HepG2 (cell line): Measurements from ENCODE around the gene LDLR. TPM values are rescaled to one million over a fixed set of nuclear protein-coding genes. Genes with fewer than 3 reads are reported as not detected.

ENCODE experiments used
- ATAC-seq: fragments of 200-7000 bp; cut with Tn5 transposase; 3 replicates; pipeline ENCODE4 v1.9.1; 2020; ENCODE audit warnings: mild to moderate bottlenecking, moderate library complexity
- BruUV-seq: library from RNA; stranded (reverse); fragments of 400-500 nt; replicated peaks from 2 replicates; lab custom pipeline; 2021; lab: Mats Ljungman, UMichigan
- CTCF ChIA-PET: fragments of 300-600 bp; formaldehyde crosslinking; extraction: SDS; loops from one replicate; lab custom pipeline; 2021; ENCODE audit warnings: low total read pairs, inconsistent platforms, low intra/inter-chr PET ratio; lab: Yijun Ruan, JAX
- POLR2A ChIA-PET: fragments of 350-600 bp; sonication (Branson Sonifier 250); formaldehyde crosslinking; loops from one replicate; lab custom pipeline; 2020; ENCODE audit warnings: antibody characterized with exemption, inconsistent platforms; lab: Yijun Ruan, JAX
- DNase-seq: peaks from one replicate; pipeline ENCODE4 v3.0.0-alpha.2; 2015; ENCODE audit warnings: low spot score
- FAIRE-seq: peaks from 3 replicates; lab custom pipeline; 2011; peaks lifted over from hg19 to GRCh38; lab: Jason Lieb, UNC
- H2AFZ ChIP-seq: one replicate; pipeline ENCODE4 v1.6.1; 2011; ENCODE audit warnings: low read length, inconsistent platforms
- H3K27ac ChIP-seq: fragments of 300-600 bp; 3 replicates; pipeline ENCODE4 v1.8.0; 2011; ENCODE audit warnings: mixed run types, mild to moderate bottlenecking, mixed read lengths, low read length, inconsistent platforms; ENCODE audit not compliant: insufficient read depth; ENCODE audit errors: extremely low read length
- H3K27me3 ChIP-seq, 2 experiments: fragments of 200-600 bp in 1 of 2; 2 replicates in 1 of 2; 3 replicates in 1 of 2; pipeline versions ENCODE4 v1.6.0 to v1.8.0; 2011; ENCODE audit warnings: low read length in 2 of 2, mild to moderate bottlenecking in 2 of 2, moderate library complexity in 2 of 2, inconsistent platforms in 1 of 2; ENCODE audit not compliant: insufficient read depth in 2 of 2, control insufficient read depth in 1 of 2
- H3K36me3 ChIP-seq, 2 experiments: fragments of 200-600 bp in 1 of 2; replicated peaks in 1 of 2; 2 replicates in 1 of 2; 3 replicates in 1 of 2; pipeline versions ENCODE4 v1.5.1 to v1.8.0; 2011; ENCODE audit warnings: low read length in 2 of 2, inconsistent platforms in 1 of 2; ENCODE audit not compliant: insufficient read depth in 2 of 2, control insufficient read depth in 1 of 2
- H3K4me1 ChIP-seq: 2 replicates; pipeline ENCODE4 v1.5.1; 2012; ENCODE audit warnings: low read length, inconsistent platforms; ENCODE audit not compliant: insufficient read depth
- H3K4me2 ChIP-seq: 2 replicates; pipeline ENCODE4 v1.6.0; 2011; ENCODE audit warnings: low read depth, low read length, inconsistent platforms
- H3K4me3 ChIP-seq, 3 experiments: fragments of 200-600 bp in 1 of 3; sonication (generic), shearing (Covaris generic) in 1 of 3; replicated peaks in 1 of 3; 2 replicates each; pipeline ENCODE4 v1.5.1; 2011 to 2016; ENCODE audit warnings: low read length in 3 of 3, inconsistent platforms in 2 of 3, low read depth in 2 of 3, mild to moderate bottlenecking in 2 of 3, control low read depth in 1 of 3, mixed read lengths in 1 of 3; ENCODE audit not compliant: insufficient read depth in 1 of 3
- H3K79me2 ChIP-seq: one replicate; pipeline ENCODE4 v1.6.1; 2011; ENCODE audit warnings: low read length, inconsistent platforms; ENCODE audit not compliant: insufficient read depth
- H3K9ac ChIP-seq: 2 replicates; pipeline ENCODE4 v1.6.0; 2011; ENCODE audit warnings: mild to moderate bottlenecking, low read depth, low read length, inconsistent platforms; ENCODE audit not compliant: insufficient read depth
- H3K9me3 ChIP-seq: 2 replicates; pipeline ENCODE4 v1.5.1; 2012; ENCODE audit warnings: mild to moderate bottlenecking, low read length
- H4K20me1 ChIP-seq: 2 replicates; pipeline ENCODE4 v1.6.0; 2011; ENCODE audit warnings: inconsistent platforms, mild to moderate bottlenecking, low read length, moderate library complexity; ENCODE audit not compliant: insufficient read depth
- CENPT ChIP-seq: sonication (generic); formaldehyde crosslinking; IDR thresholded peaks from 2 replicates; pipeline ENCODE4 v1.8.0; 2022; ENCODE audit warnings: low read depth, mild to moderate bottlenecking, moderate library complexity, missing genetic modification reagents
- JUND ChIP-seq: sonication (generic); formaldehyde crosslinking; IDR thresholded peaks from 2 replicates; pipeline ENCODE4 v1.8.0; 2022; ENCODE audit warnings: mild to moderate bottlenecking, missing genetic modification reagents
- NFAT5 ChIP-seq: sonication (generic); formaldehyde crosslinking; IDR thresholded peaks from 2 replicates; pipeline ENCODE4 v1.4.0; 2020; ENCODE audit warnings: missing genetic modification reagents
- NFE2L1 ChIP-seq: sonication (generic); formaldehyde crosslinking; IDR thresholded peaks from 2 replicates; pipeline ENCODE4 v1.4.0; 2020; ENCODE audit warnings: missing genetic modification reagents, mild to moderate bottlenecking, borderline replicate concordance
- TP53 ChIP-seq: sonication (generic); formaldehyde crosslinking; conservative IDR thresholded peaks from 2 replicates; pipeline ENCODE4 v1.4.0; 2020; ENCODE audit warnings: missing genetic modification reagents
- XRCC5 ChIP-seq: fragments of 200-400 bp; formaldehyde crosslinking; optimal IDR thresholded peaks from 2 replicates; pipeline ENCODE3; 2017; ENCODE audit warnings: mild to moderate bottlenecking, low read length
- ZNF382 ChIP-seq: sonication (generic); formaldehyde crosslinking; IDR thresholded peaks from 2 replicates; pipeline ENCODE4 v1.5.0; 2020; ENCODE audit warnings: missing genetic modification reagents, mild to moderate bottlenecking, borderline replicate concordance
- ZNF431 ChIP-seq: sonication (generic); formaldehyde crosslinking; IDR thresholded peaks from 2 replicates; pipeline ENCODE4 v1.9.0; 2022; ENCODE audit warnings: missing genetic modification reagents, low read depth, mild to moderate bottlenecking, borderline replicate concordance
- ZNF496 ChIP-seq: sonication (generic); formaldehyde crosslinking; IDR thresholded peaks from 2 replicates; pipeline ENCODE4 v1.8.1; 2023; ENCODE audit warnings: mild to moderate bottlenecking, moderate library complexity, missing genetic modification reagents; ENCODE audit not compliant: insufficient replicate concordance
- ZNF550 ChIP-seq: sonication (generic); formaldehyde crosslinking; IDR thresholded peaks from 2 replicates; pipeline ENCODE4 v1.4.0; 2020; ENCODE audit warnings: mild to moderate bottlenecking, missing genetic modification reagents, borderline replicate concordance
- ZSCAN29 ChIP-seq: sonication (generic); formaldehyde crosslinking; conservative IDR thresholded peaks from 2 replicates; pipeline ENCODE4 v1.4.0; 2020; ENCODE audit warnings: mild to moderate bottlenecking, missing genetic modification reagents
- WGBS: methylation state at CpG from one replicate; pipeline ENCODE4 v1.1.6; 2017; ENCODE audit warnings: low lambda C conversion rate; 5-methylcytosine and 5-hydroxymethylcytosine counted together
- in situ Hi-C: cut with HindIII; loops from 2 replicates; pipeline ENCODE4 v1.10.0; 2017; ENCODE audit warnings: low pct_unique_long_range_greater_than_20kb; ENCODE audit not compliant: extremely low pct_ligation_motif_present
- intact Hi-C: fragments of 100-400 bp; cut with micrococcal nuclease; formaldehyde crosslinking; loops from one replicate; pipeline ENCODE4 v1.10.0; 2022; ENCODE audit not compliant: unreplicated experiment
- polyA plus RNA-seq, 8 experiments: library from polyadenylated mRNA; depleted of rRNA in 3 of 8; stranded (reverse) in 7 of 8; unstranded in 1 of 8; fragments of >200 nt; fragmentation: Illumina TruSeq in 4 of 8; extraction: Trizol in 4 of 8; gene quantifications; 2 replicates each; pipeline versions ENCODE4 v1.2.1 to v1.2.3, GENCODE V29; 2011 to 2016; ENCODE audit warnings: low read depth in 4 of 8, missing spikeins in 1 of 8, mixed read lengths in 1 of 8; ENCODE audit not compliant: insufficient read depth in 1 of 8
- total RNA-seq, 5 experiments: library from RNA; depleted of rRNA; stranded (reverse); fragments of >200 nt; fragmentation: Illumina TruSeq; extraction: Trizol; gene quantifications; 2 replicates each; pipeline ENCODE4 v1.2.3, GENCODE V29; 2016; ENCODE audit warnings: low read depth in 1 of 5
- TF ChIP-seq, protein P1 (sequence below): sonication (generic); formaldehyde crosslinking; IDR thresholded peaks from 2 replicates; pipeline ENCODE4 v1.4.0; 2020; ENCODE audit warnings: mild to moderate bottlenecking, missing genetic modification reagents
- TF ChIP-seq, protein P2 (sequence below): sonication (generic); formaldehyde crosslinking; IDR thresholded peaks from 2 replicates; pipeline ENCODE4 v1.8.1; 2023; ENCODE audit warnings: mild to moderate bottlenecking, missing genetic modification reagents

Gene LDLR
- total and polyA plus RNA-seq, 2 of the 13 experiments (the other 11 are each of a cell fraction or from before 2014, with no cell fraction given) = 51.6 to 92.5 TPM

- no peak for TF ChIP-seq ZSCAN29
Observed at GRCh38 chr19:11140896-11141295, 51.6 kb downstream of the LDLR start (continued).

DNA sequence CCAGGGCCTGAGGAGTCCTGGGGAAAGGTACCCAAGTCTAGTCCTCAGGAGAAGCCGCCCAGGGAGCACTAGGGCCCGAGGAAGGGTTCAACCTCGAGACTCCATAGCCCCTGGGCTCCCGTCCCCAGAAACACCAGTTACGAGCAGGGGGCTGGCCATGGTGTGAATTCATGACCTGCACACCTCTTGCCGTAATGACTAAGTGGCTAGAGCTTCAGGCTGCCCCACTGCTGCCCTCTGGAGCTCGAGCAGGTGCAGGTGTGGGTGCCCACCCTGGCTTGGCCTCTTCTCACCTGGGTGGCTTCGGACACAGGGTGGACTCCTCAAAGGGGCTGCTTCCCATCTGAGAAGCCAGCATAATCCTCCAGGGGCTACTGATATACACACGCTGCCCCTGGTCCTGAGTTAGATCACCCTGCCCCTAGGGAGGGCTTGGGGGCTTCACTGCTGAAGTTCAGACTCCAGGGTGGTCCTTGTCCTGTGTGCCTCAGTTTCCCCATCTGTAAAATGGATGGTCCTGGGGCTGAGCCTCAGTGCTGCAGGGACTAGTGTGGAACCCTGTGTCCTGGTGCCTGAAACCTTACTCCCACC is 52.8 kb downstream of the LDLR start:
- Histone ChIP-seq H2AFZ (no peak overlapping the region), H4K20me1 (no peaks in the 10 kb centered on the region), H3K79me2 (no peaks in the 10 kb centered on the region), H3K4me1 (peaks cover 81% of the 10 kb centered on the region), H3K4me2 (peak overlapping the region; percentile 86), H3K27ac (peak overlapping the region; percentile 64), H3K27me3 (no peaks in the 10 kb centered on the region), H3K36me3 (peaks cover 0 to 8% of the 10 kb centered on the region in 2 experiments; a peak in 2 of 5 replicates), H3K9me3 (no peaks in the 10 kb centered on the region), H3K4me3 (peak overlapping the region in 2 of 3 experiments; percentile 24 to 73; a peak in 4 of 6 replicates), H3K9ac (peak overlapping the region; percentile 47)
- CTCF ChIA-PET = no interaction called here
- BruUV-seq = no TSS peak
- FAIRE-seq (no peak), ATAC-seq (peak; percentile 4), DNase-seq (peak; percentile 35)
- intact Hi-C loops = loop anchor here (1.0 kb wide), 1 partner anchor 13 kb away; the partner anchor contains the start of gene SPC24
- POLR2A ChIA-PET = interaction anchor here (0.6 to 3.2 kb wide), 13 partner anchors 9 to 233 kb away, joined by 3 to 39 read pairs (median 5); partner anchors contain the start of genes KANK2, SPC24 and SWSAP1
- in situ Hi-C loops = no loop called here
- WGBS = 0% methylated on average over 1 of the region's 9 CpGs
- TF ChIP-seq, protein P1, sequence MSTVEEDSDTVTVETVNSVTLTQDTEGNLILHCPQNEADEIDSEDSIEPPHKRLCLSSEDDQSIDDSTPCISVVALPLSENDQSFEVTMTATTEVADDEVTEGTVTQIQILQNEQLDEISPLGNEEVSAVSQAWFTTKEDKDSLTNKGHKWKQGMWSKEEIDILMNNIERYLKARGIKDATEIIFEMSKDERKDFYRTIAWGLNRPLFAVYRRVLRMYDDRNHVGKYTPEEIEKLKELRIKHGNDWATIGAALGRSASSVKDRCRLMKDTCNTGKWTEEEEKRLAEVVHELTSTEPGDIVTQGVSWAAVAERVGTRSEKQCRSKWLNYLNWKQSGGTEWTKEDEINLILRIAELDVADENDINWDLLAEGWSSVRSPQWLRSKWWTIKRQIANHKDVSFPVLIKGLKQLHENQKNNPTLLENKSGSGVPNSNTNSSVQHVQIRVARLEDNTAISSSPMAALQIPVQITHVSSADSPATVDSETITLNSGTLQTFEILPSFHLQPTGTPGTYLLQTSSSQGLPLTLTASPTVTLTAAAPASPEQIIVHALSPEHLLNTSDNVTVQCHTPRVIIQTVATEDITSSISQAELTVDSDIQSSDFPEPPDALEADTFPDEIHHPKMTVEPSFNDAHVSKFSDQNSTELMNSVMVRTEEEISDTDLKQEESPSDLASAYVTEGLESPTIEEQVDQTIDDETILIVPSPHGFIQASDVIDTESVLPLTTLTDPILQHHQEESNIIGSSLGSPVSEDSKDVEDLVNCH = no peak
- no peak for TF ChIP-seq TP53
- no peak for TF ChIP-seq JUND
- TF ChIP-seq CENPT (CRISPR knock-in tag) = no peak
- no peak for TF ChIP-seq XRCC5
- TF ChIP-seq ZNF550 (CRISPR knock-in tag) = no peak
- no peak for TF ChIP-seq ZNF382 (CRISPR knock-in tag)
- no peak for TF ChIP-seq ZNF496 (CRISPR knock-in tag)
- no peak for TF ChIP-seq ZNF431
- TF ChIP-seq NFAT5 (CRISPR knock-in tag) = no peak
- TF ChIP-seq, protein P2, sequence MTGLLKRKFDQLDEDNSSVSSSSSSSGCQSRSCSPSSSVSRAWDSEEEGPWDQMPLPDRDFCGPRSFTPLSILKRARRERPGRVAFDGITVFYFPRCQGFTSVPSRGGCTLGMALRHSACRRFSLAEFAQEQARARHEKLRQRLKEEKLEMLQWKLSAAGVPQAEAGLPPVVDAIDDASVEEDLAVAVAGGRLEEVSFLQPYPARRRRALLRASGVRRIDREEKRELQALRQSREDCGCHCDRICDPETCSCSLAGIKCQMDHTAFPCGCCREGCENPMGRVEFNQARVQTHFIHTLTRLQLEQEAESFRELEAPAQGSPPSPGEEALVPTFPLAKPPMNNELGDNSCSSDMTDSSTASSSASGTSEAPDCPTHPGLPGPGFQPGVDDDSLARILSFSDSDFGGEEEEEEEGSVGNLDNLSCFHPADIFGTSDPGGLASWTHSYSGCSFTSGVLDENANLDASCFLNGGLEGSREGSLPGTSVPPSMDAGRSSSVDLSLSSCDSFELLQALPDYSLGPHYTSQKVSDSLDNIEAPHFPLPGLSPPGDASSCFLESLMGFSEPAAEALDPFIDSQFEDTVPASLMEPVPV = no peak
- no peak for TF ChIP-seq NFE2L1 (CRISPR knock-in tag)
